GM19463 (cell line): ENCODE results near the gene THADA.
"Not testable (repeated sequence)": the region's sequence is repeated elsewhere in the genome, so short reads cannot be mapped to it uniquely, and the experiment has no call there.

ENCODE experiments used
- ATAC-seq: cut with Tn5 transposase; IDR thresholded peaks from one replicate; pipeline ENCODE4 v1.9.1; 2021; ENCODE audit warnings: mild to moderate bottlenecking, moderate library complexity; ENCODE audit not compliant: unreplicated experiment

Gene THADA

DNA sequence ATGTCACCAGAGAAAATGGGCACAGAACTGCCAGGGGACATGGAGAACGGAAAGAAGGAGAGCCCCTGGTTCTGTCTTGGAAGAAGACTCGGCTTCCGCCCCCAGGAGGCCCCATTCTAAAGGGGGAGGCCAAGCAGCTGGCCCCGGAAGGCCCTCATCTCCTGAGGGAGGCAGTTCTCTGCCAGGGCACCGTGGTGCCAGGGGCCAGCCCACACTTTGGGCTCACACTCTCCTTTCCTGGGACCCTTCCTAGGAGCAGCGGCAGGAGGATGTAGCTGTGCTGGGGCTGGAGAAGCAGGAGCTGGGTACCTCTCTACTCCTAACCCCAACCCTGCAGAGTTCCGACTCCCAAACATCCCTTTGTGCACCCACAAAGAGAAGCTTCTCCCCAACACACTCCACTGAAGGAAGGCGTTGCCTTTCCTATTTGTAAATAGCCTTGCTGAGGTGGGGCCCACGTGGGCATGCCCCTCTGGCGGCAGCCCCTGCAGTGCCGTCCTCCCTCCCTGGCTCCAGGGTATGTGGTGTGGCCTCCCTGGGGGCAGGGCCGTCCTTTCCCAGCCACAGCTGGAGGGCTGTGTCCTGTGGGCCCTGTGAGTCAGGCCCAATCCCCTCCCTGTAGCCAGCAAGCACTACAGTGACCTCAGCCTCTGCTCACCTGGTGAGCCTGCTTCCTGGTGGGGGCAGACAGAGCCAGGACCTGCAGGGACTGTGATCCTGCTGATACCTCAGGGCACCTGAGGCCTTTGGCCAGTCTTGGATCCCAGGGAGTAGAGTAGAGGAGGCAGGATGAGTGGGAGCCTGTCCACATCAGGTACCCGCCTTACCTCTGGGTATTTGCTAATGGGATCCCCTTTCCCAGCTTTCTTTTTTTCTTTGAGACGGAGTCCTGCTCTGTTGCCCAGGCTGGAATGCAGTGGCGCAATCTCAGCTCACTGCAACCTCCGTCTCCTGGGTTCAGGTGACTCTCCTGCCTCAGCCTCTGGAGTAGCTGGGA, 396.0 kb downstream of the THADA start:
- ATAC-seq = no peak

DNA sequence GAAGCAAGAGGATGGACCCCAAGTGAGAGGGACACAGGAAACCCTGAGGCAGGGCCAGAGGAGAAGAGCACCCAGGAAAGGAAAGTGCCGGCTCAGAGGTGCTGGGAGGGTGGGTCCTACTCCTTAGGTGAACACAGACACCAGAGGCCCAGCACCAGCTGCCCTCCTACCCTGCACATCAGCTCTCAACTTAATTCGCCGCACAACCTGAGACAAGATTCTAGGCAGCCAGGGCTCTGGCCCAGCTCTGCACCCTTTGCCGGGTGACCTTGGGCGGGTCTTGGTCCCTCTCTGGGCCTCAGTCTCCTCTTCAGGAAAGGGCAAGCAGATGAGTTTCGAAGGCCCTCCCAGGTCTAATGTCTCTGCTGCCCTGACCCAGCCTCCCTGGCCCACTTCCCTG, 397.6 kb downstream of the THADA start:
- ATAC-seq = no peak

DNA sequence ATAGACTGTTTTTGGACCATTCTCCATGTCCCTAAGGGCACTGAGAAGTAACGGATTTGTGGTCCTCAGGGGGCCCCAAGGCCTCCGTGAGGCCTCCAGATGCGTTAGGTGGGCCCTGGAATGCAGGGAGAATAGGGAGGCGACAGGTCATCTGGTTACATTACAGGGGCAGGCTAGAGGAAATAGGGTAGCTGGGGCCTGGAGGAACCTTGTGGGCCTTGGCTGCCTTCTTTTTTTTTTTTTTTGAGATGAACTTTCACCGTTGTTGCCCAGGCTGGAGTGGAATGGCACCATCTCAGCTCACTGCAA, 398.3 kb downstream of the THADA start:
- ATAC-seq = no peak

- no peak for ATAC-seq
These were observed 398.9 kb downstream of the THADA start for GRCh38 chr2:43196768-43197587.

DNA sequence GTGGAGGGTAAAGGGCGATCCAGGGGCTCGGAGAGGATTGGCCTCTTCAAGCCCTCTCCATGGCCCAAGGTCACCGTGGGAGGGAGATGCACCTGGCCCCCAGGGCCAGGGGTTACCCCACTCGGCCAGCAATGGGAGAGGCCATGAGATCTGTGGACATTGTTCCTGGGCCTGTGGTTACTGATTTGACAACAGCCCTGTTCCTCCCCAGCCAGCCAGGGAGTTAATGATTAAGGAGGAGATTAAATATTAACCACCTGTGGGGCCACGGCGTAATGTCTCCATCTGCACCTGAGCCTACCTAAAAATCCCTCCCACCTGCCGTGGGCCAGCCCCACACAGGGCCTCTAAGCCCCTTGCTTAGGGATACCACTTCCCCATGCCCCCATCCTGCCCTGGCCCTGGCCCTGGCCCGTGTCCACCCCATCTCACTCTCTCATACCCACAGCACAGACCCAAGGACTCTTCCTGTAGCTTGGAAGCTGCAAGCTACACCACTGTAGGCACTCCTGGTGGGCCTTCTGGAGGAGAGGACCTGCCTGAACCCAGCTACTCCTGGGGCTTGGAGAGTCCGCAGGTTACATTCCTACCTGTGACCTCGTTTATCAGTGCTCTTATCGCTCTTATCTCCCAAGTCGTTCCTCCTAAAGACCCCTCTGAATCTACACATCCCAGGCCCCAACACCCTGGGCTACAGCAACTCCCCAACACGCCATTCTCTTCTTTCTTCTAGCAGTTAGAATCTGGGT, 401.5 kb downstream of the THADA start:
- peak; percentile 55 for ATAC-seq

- ATAC-seq = no peak
These were observed 402.2 kb downstream of the THADA start for GRCh38 chr2:43193652-43194120.

DNA sequence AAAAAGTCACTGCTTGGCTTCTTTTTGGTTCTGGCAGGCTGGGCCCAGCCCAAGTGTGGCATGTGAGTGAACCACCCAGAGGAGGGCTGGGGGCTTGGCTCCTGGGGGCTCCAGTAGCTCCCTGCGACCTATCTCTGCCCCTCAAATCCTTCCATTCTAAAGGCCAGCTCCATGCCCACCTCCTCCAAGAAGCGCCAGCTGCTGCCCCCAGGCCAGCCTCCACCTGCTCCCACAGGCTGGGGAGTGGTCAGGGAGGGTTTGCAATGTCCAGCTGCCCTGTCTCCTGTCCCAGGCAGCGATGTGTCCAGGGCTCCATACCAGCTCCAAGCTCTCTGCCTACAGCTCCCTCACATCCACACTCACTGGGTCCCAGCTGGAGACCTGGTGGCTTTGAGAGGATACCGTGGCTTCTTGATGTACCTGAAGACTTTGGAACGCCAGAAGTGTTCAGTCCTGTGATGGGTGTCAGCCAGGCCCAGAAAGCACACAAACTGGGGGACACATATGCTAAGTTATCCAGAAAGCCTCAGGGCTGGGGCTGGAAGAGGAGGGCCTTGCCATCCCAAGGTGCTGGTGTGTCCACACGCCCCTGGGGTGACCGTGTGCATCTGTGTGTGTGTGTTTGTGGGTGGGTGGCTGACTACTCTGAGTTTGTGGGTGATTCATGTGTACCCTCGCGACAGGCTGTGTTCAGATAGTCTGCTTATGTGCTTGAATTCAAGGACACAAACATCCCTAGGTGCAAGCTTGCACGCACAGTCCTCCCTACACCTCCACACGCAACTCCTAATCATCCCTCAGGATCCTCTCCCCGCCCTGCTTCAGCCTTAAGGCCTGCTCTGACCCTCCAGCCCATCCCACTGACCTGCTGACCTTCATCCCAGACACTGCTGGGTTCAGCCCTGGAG, 402.8 kb downstream of the THADA start:
- no peak for ATAC-seq

- ATAC-seq = no peak
These were observed 403.8 kb downstream of the THADA start for GRCh38 chr2:43191947-43192516.

GRCh38 chr2:43190311-43191052, 405.4 kb downstream of the THADA start:
- ATAC-seq = no peak

DNA sequence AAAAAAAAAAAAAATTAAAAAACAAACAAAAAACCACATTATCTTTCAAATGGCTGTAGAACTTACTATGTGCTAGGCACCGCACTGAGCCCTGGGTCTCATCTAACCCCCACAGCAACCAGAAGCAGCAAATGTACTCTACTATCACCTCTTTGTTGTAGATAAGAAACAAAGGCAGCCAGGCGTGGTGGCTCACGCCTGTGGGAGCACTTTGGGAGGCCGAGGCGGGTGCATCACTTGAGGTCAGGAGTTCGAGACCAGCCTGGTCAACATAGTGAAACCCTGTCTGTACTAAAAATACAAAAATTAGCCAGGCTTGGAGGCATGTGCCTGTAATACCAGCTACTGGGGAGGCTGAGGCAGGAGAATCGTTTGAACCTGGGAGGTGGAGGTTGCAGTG, 406.0 kb downstream of the THADA start:
- ATAC-seq = not testable (repeated sequence)

DNA sequence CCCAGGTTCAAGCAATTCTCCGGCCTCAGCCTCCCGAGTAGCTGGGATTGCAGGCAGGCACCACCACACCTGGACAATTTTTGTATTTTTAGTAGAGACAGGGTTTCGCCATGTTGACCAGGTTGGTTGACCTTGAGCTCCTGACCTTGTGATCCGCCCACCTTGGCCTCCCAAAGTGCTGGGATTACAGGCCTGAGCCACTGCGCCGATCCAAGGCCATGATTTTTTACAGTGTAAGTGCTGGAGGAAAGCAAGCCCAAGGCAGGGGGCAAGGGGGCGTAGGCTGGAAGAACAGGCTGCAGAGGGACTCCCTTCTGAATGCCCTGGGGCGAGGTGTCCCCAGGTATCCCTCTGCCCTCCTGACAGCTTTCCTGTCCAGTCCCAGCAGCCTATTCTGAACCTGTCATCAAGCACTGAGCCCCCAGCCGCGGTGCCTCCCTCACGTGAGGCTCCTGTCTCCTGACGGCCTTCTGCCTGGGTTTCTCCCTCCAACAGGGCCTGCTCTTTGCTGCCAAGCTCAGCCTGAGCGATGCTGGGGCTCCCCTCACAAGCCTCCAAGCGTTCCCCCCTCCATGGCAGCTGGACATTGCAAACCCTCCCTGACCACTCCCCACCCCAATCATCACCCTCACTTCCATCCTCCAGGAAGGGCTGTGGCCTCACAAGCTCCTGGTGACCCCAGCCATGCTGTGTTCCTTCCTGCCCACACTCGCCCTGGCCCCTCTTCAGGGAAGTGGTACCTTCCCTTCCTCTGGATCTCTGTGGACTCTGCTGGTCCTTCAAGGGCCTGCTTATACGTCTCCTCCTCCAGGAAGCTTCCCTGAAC, 407.1 kb downstream of the THADA start:
- ATAC-seq = no peak

DNA sequence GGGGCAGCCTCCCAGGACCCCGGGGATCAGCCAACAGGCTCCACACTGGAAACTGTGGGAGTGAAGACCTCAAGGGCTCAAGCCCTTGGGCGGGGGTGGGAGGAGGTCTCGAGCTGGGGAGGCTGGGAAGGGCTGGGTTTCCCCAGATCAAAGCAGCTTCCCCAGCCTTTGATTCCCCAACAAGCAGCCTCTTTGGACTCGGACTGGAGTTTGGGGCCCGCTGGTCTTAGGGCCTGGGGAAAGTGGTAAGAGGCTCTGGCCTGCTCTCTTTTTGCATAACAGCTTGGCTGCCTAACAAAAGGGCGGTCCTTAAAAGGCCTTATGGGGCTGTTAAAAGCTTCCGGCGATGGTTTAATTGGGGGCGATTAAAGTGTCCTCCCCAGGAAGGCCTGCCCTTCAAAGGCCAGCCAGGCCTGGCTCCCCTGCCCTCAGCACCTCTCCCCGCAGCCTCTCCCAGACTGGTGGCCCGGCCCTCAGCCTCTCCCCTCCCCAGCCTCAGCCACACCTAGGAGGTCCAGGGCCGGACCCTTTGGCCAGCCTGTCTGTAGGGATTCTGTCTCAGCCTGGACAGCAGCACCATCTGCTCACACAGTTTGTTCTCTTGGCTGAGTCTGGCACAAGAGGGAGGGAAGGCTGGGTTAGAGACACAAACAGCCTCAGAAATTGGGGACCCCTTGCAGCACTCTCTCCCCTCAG, 409.0 kb downstream of the THADA start:
- ATAC-seq = no peak

DNA sequence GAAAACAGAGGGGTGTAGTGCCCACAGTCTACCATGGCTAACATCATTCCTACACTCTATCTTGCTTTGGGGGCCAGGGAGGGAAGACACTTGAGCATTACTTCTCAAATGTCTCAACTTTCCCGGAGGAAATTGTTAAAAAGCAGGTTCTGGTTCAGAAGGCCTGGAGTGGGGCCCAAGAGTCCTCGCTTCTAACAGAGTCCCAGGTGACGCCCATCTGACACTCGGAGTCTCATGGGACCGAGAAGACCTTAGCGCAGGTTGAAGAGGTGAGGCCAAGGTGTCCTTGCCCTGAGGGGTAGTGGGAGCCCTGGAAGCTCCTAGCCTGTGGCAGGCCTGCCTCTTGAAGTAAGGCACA, 409.5 kb downstream of the THADA start:
- no peak for ATAC-seq

- ATAC-seq = no peak
These were observed 410.7 kb downstream of the THADA start for GRCh38 chr2:43185146-43185545.

GRCh38 chr2:43184339-43184895, 411.4 kb downstream of the THADA start:
- no peak for ATAC-seq

DNA sequence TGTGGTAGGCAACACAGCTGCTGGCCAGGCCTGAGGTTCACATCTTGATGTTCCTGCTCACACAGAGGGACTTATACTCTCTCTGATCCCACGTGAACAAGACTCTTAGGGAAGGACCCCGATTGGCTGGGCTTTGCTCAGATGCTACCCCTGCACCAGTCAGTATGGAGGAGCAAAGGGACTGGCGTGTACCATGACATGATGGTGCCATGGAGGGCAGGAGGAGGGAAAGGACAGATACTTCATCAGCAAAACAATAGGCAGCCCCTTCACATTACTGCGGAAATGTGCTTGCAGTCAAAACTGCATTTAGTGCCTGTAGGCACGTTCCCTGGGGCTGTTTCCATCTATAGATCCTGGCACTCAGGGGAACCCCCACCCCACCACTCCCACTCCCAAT, 412.1 kb downstream of the THADA start:
- ATAC-seq = no peak

DNA sequence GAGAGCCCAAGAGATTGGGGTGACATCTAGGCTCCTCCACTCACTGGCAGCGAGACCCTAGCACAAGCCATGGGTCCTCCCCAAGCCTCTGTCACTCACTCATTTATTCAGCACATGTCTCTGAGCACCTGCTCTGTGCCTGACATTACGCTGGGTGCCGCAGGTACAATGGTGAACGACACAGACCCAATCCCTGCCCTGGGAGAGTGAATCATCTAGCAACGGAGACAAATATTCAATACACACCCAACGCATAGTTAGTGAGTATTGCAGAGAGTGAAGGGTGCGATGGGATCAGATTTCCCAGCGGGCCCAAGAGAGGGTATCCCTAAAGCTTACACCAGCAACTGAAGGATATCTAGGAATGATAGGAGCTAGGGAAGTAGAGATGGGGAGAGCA, 414.9 kb downstream of the THADA start:
- ATAC-seq = no peak
